ENCODE data around the gene CLIC3. TPM values are rescaled to one million over a fixed set of nuclear protein-coding genes. Genes with fewer than 3 reads are reported as not detected.

Gene CLIC3
- total and polyA plus RNA-seq, 2 donors (not counting 1 experiment from before 2014, with no cell fraction given): 1.1 to 1.9 TPM

- H3K4me3 Mint-ChIP-seq: no peak overlapping the region
- TF ChIP-seq, protein P1, sequence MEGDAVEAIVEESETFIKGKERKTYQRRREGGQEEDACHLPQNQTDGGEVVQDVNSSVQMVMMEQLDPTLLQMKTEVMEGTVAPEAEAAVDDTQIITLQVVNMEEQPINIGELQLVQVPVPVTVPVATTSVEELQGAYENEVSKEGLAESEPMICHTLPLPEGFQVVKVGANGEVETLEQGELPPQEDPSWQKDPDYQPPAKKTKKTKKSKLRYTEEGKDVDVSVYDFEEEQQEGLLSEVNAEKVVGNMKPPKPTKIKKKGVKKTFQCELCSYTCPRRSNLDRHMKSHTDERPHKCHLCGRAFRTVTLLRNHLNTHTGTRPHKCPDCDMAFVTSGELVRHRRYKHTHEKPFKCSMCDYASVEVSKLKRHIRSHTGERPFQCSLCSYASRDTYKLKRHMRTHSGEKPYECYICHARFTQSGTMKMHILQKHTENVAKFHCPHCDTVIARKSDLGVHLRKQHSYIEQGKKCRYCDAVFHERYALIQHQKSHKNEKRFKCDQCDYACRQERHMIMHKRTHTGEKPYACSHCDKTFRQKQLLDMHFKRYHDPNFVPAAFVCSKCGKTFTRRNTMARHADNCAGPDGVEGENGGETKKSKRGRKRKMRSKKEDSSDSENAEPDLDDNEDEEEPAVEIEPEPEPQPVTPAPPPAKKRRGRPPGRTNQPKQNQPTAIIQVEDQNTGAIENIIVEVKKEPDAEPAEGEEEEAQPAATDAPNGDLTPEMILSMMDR (IDR thresholded peaks at IDR 0.05): no peak
- TF ChIP-seq EZH2 (IDR thresholded peaks at IDR 0.05; ENCODE audit: borderline replicate concordance, insufficient read depth, low read depth, low read length, poor library complexity, severe bottlenecking): no peak
- peaks cover 5% of the 10 kb centered on the region for H3K27me3 Mint-ChIP-seq
- 91% methylated on average over 6 of the region's 12 CpGs for WGBS (ENCODE audit: insufficient coverage)
- DNase-seq (no peak), ATAC-seq (ENCODE audit: low read depth) (no peak)
- intact Hi-C loops (cut with micrococcal nuclease): no loop called here
- Histone ChIP-seq H3K4me3 (ENCODE audit: control extremely low read depth in 1 of 5, extremely low read depth in 1 of 5, insufficient read depth in 1 of 5, low read depth in 2 of 5, low read length in 4 of 5) (no peak overlapping the region), H3K79me2 (ENCODE audit: control insufficient read depth, insufficient read depth, low read length) (no peaks in the 10 kb centered on the region), H2AFZ (ENCODE audit: insufficient read depth, low read depth, low read length, poor library complexity, severe bottlenecking) (no peak overlapping the region), H3K9me3 (ENCODE audit: control extremely low read depth in 1 of 3, control insufficient read depth in 2 of 3, insufficient read depth in 1 of 3, low read length in 2 of 3) (peaks cover 0 to 2% (median 0%) of the 10 kb centered on the region in 3 donors), H3K4me2 (replicated peaks; ENCODE audit: low read depth, low read length, poor library complexity, severe bottlenecking) (no peak overlapping the region), H3K9ac (ENCODE audit: low read length) (no peak overlapping the region), H3K36me3 (replicated peaks in 1 of 2; ENCODE audit: control extremely low read depth in 1 of 2, control insufficient read depth in 1 of 2, extremely low read depth in 1 of 2, insufficient read depth in 2 of 2, low read length in 1 of 2) (no peaks in the 10 kb centered on the region), H3K27me3 (replicated peaks in 1 of 4; ENCODE audit: control extremely low read depth in 1 of 4, control insufficient read depth in 3 of 4, insufficient read depth in 4 of 4, low read length in 3 of 4) (peaks cover 0 to 7% (median under 1%) of the 10 kb centered on the region in 4 experiments), H3K27ac (ENCODE audit: low read length in 2 of 2) (no peak overlapping the region), H4K20me1 (ENCODE audit: control insufficient read depth, insufficient read depth, low read length, poor library complexity, severe bottlenecking) (no peaks in the 10 kb centered on the region), H3K4me1 (ENCODE audit: control insufficient read depth in 2 of 2, insufficient read depth in 2 of 2, low read length in 2 of 2) (peaks cover 5 to 10% of the 10 kb centered on the region in 2 donors)
- peaks cover 11% of the 10 kb centered on the region for H3K4me1 Mint-ChIP-seq
- no peak overlapping the region for H3K27ac Mint-ChIP-seq
- ChIA-PET CTCF (no interaction called here), POLR2A (no interaction called here)
- no peaks in the 10 kb centered on the region for H3K9me3 Mint-ChIP-seq (ENCODE audit: insufficient read depth)
Observed at GRCh38 chr9:136963751-136964150, 32.6 kb downstream of the CLIC3 start.

- Mint-ChIP-seq H3K27me3 (peaks cover 5% of the 10 kb centered on the region), H3K4me1 (peaks cover 11% of the 10 kb centered on the region), H3K9me3 (ENCODE audit: insufficient read depth) (no peaks in the 10 kb centered on the region), H3K27ac (no peak overlapping the region), H3K4me3 (no peak overlapping the region)
- Histone ChIP-seq H4K20me1 (ENCODE audit: control insufficient read depth, insufficient read depth, low read length, poor library complexity, severe bottlenecking) (no peaks in the 10 kb centered on the region), H3K4me2 (replicated peaks; ENCODE audit: low read depth, low read length, poor library complexity, severe bottlenecking) (no peak overlapping the region), H3K27me3 (replicated peaks in 1 of 4; ENCODE audit: control extremely low read depth in 1 of 4, control insufficient read depth in 3 of 4, insufficient read depth in 4 of 4, low read length in 3 of 4) (peaks cover 0 to 7% (median under 1%) of the 10 kb centered on the region in 4 experiments), H3K4me3 (ENCODE audit: control extremely low read depth in 1 of 5, extremely low read depth in 1 of 5, insufficient read depth in 1 of 5, low read depth in 2 of 5, low read length in 4 of 5) (no peak overlapping the region), H3K9ac (ENCODE audit: low read length) (no peak overlapping the region), H3K79me2 (ENCODE audit: control insufficient read depth, insufficient read depth, low read length) (no peaks in the 10 kb centered on the region), H3K9me3 (ENCODE audit: control extremely low read depth in 1 of 3, control insufficient read depth in 2 of 3, insufficient read depth in 1 of 3, low read length in 2 of 3) (peaks cover 0 to 2% (median 0%) of the 10 kb centered on the region in 3 donors), H3K27ac (ENCODE audit: low read length in 2 of 2) (no peak overlapping the region), H2AFZ (ENCODE audit: insufficient read depth, low read depth, low read length, poor library complexity, severe bottlenecking) (no peak overlapping the region), H3K4me1 (ENCODE audit: control insufficient read depth in 2 of 2, insufficient read depth in 2 of 2, low read length in 2 of 2) (peaks cover 5 to 10% of the 10 kb centered on the region in 2 donors), H3K36me3 (replicated peaks in 1 of 2; ENCODE audit: control extremely low read depth in 1 of 2, control insufficient read depth in 1 of 2, extremely low read depth in 1 of 2, insufficient read depth in 2 of 2, low read length in 1 of 2) (no peaks in the 10 kb centered on the region)
- TF ChIP-seq, protein P1 (IDR thresholded peaks at IDR 0.05): no peak
- no peak for TF ChIP-seq EZH2 (IDR thresholded peaks at IDR 0.05; ENCODE audit: borderline replicate concordance, insufficient read depth, low read depth, low read length, poor library complexity, severe bottlenecking)
- no peak for DNase-seq
- ChIA-PET CTCF (no interaction called here), POLR2A (no interaction called here)
- no peak for ATAC-seq (ENCODE audit: low read depth)
- 91% methylated on average over 15 of the region's 15 CpGs for whole genome bisulfite sequencing (ENCODE audit: insufficient coverage)
- intact Hi-C loops (cut with micrococcal nuclease): no loop called here
Observed at GRCh38 chr9:136963341-136963740, 33.0 kb downstream of the CLIC3 start.

Data from B cell (primary cell).